IMR-90 (cell line): ENCODE results near the gene PRKD1. TPM values are rescaled to one million over a fixed set of nuclear protein-coding genes. Genes with fewer than 3 reads are reported as not detected.

Experiments
- ATAC-seq: fragments of 200-7000 bp; cut with Tn5 transposase; 2 replicates; pipeline ENCODE4 v1.9.1; 2020; ENCODE audit warnings: low read depth, mild to moderate bottlenecking, moderate library complexity
- BruUV-seq: library from RNA; stranded (reverse); fragments of 400-500 nt; replicated peaks from 2 replicates; lab custom pipeline; 2021; lab: Mats Ljungman, UMichigan
- CTCF ChIA-PET: fragments of 300-600 bp; formaldehyde crosslinking; extraction: SDS; loops from one replicate; lab custom pipeline; 2021; ENCODE audit warnings: antibody characterized with exemption; lab: Yijun Ruan, JAX
- POLR2A ChIA-PET: fragments of 300-600 bp; sonication (Branson Sonifier 250); formaldehyde crosslinking; loops from one replicate; lab custom pipeline; 2022; ENCODE audit warnings: antibody characterized with exemption; ENCODE audit not compliant: unreplicated experiment; lab: Charles Lee
- DNase-seq: peaks from one replicate; pipeline ENCODE4 v3.0.0; 2013
- H2AFZ ChIP-seq: replicated peaks from 2 replicates; pipeline ENCODE3; 2013; ENCODE audit warnings: low read length, mild to moderate bottlenecking; ENCODE audit not compliant: poor library complexity
- H2AK5ac ChIP-seq: 2 replicates; pipeline ENCODE4 v1.6.1; 2013; ENCODE audit warnings: low read depth, low read length, inconsistent platforms
- H2AK9ac ChIP-seq: replicated peaks from 2 replicates; pipeline ENCODE3; 2013; ENCODE audit warnings: mild to moderate bottlenecking, low read depth, low read length, moderate library complexity; ENCODE audit not compliant: poor library complexity
- H2BK120ac ChIP-seq: 2 replicates; pipeline ENCODE4 v1.6.1; 2013; ENCODE audit warnings: low read depth, low read length, inconsistent platforms
- H2BK15ac ChIP-seq: 3 replicates; pipeline ENCODE4 v1.6.1; 2013; ENCODE audit warnings: low read depth, low read length, inconsistent platforms
- H2BK20ac ChIP-seq: 2 replicates; pipeline ENCODE4 v1.6.1; 2013; ENCODE audit warnings: low read depth, mild to moderate bottlenecking, inconsistent platforms, low read length, moderate library complexity
- H2BK5ac ChIP-seq: 2 replicates; pipeline ENCODE4 v1.6.1; 2013; ENCODE audit warnings: mild to moderate bottlenecking, low read depth, low read length, inconsistent platforms; ENCODE audit not compliant: poor library complexity, severe bottlenecking
- H3K14ac ChIP-seq: replicated peaks from 2 replicates; pipeline ENCODE4 v1.6.1; 2013; ENCODE audit warnings: low read depth, low read length, inconsistent platforms
- H3K18ac ChIP-seq: 2 replicates; pipeline ENCODE4 v1.6.1; 2013; ENCODE audit warnings: low read depth, low read length, control low read depth
- H3K23ac ChIP-seq: 2 replicates; pipeline ENCODE4 v1.6.1; 2013; ENCODE audit warnings: low read depth, low read length, inconsistent platforms
- H3K27ac ChIP-seq: 2 replicates; pipeline ENCODE4 v1.5.1; 2013; ENCODE audit warnings: mild to moderate bottlenecking, control low read depth, low read length; ENCODE audit not compliant: insufficient read depth
- H3K27me3 ChIP-seq: 2 replicates; pipeline ENCODE4 v1.6.1; 2013; ENCODE audit warnings: low read length; ENCODE audit not compliant: control insufficient read depth, insufficient read depth
- H3K36me3 ChIP-seq: 2 replicates; pipeline ENCODE4 v1.6.1; 2013; ENCODE audit warnings: low read length, mixed read lengths; ENCODE audit not compliant: control insufficient read depth, insufficient read depth
- H3K4ac ChIP-seq: 2 replicates; pipeline ENCODE4 v1.6.1; 2013; ENCODE audit warnings: low read depth, low read length, inconsistent platforms
- H3K4me1 ChIP-seq: 2 replicates; pipeline ENCODE4 v1.6.1; 2013; ENCODE audit warnings: low read length, mixed read lengths; ENCODE audit not compliant: control insufficient read depth, insufficient read depth
- H3K4me2 ChIP-seq: 2 replicates; pipeline ENCODE4 v1.6.1; 2013; ENCODE audit warnings: low read depth, mild to moderate bottlenecking, control low read depth, low read length, moderate library complexity
- H3K4me3 ChIP-seq: 2 replicates; pipeline ENCODE4 v1.5.1; 2013; ENCODE audit warnings: low read depth, mild to moderate bottlenecking, control low read depth, low read length, moderate library complexity; ENCODE audit not compliant: insufficient read depth
- H3K56ac ChIP-seq: 2 replicates; pipeline ENCODE4 v1.6.1; 2013; ENCODE audit warnings: low read length, inconsistent platforms; ENCODE audit not compliant: insufficient read depth; ENCODE audit errors: extremely low read depth
- H3K79me1 ChIP-seq, 2 experiments: 2 replicates each; pipeline ENCODE4 v1.6.1; 2013; ENCODE audit warnings: low read length in 2 of 2, inconsistent platforms in 1 of 2, low read depth in 1 of 2
- H3K9ac ChIP-seq: 2 replicates; pipeline ENCODE4 v1.6.1; 2013; ENCODE audit warnings: low read depth, low read length, control low read depth
- H3K9me1 ChIP-seq: 2 replicates; pipeline ENCODE4 v1.6.1; 2013; ENCODE audit warnings: low read length, inconsistent platforms; ENCODE audit not compliant: insufficient read depth
- H3K9me3 ChIP-seq: 2 replicates; pipeline ENCODE4 v1.6.1; 2013; ENCODE audit warnings: low read length; ENCODE audit not compliant: control insufficient read depth, insufficient read depth
- H4K20me1 ChIP-seq: 2 replicates; pipeline ENCODE4 v1.6.1; 2013; ENCODE audit warnings: low read length, inconsistent platforms; ENCODE audit not compliant: insufficient read depth
- H4K5ac ChIP-seq: 2 replicates; pipeline ENCODE4 v1.6.1; 2013; ENCODE audit warnings: mild to moderate bottlenecking, low read depth, low read length, control low read depth
- H4K8ac ChIP-seq, 2 experiments: 2 replicates each; pipeline ENCODE4 v1.6.1; 2013; ENCODE audit warnings: low read depth in 2 of 2, low read length in 2 of 2, control low read depth in 1 of 2, inconsistent platforms in 1 of 2
- H4K91ac ChIP-seq: 2 replicates; pipeline ENCODE4 v1.6.1; 2013; ENCODE audit warnings: low read depth, low read length, inconsistent platforms; ENCODE audit not compliant: insufficient read depth
- BHLHE40 ChIP-seq: fragments of 150-350 bp; IDR thresholded peaks from 2 replicates; pipeline ENCODE4 v1.6.1; 2016; ENCODE audit warnings: mild to moderate bottlenecking, low read depth, low read length
- CEBPB ChIP-seq: IDR thresholded peaks from 2 replicates; pipeline ENCODE4 v1.6.1; 2012; ENCODE audit warnings: low read depth, low read length, improper control_type of control experiment
- POLR2A ChIP-seq: IDR thresholded peaks from 2 replicates; pipeline ENCODE4 v1.6.1; 2012; ENCODE audit warnings: mild to moderate bottlenecking, low read depth, low read length
- RAD21 ChIP-seq: IDR thresholded peaks from 2 replicates; pipeline ENCODE4 v1.6.1; 2012; ENCODE audit warnings: low read length, improper control_type of control experiment
- RCOR1 ChIP-seq: IDR thresholded peaks from 2 replicates; pipeline ENCODE4 v1.6.1; 2012; ENCODE audit warnings: mild to moderate bottlenecking, low read length, improper control_type of control experiment; ENCODE audit not compliant: insufficient replicate concordance
- WGBS, 2 experiments: methylation state at CpG; one replicate each; pipeline versions ENCODE4 v1.1.5 to v1.1.7; 2013; ENCODE audit warnings: missing lambda C conversion rate in 2 of 2; ENCODE audit not compliant: insufficient read length in 1 of 2; ENCODE audit errors: extremely low coverage in 2 of 2; 5-methylcytosine and 5-hydroxymethylcytosine counted together
- dilution Hi-C: fragments of 300-500 bp; cut with HindIII; formaldehyde crosslinking; loops from one replicate; pipeline ENCODE4 v1.14.3; 2018; ENCODE audit warnings: low sequenced_read_pairs; ENCODE audit not compliant: unreplicated experiment
- in situ Hi-C: fragments of 300-500 bp; cut with MboI; formaldehyde crosslinking; loops from 3 replicates; pipeline ENCODE4 v1.14.3; 2019; ENCODE audit warnings: low sequenced_read_pairs, inconsistent platforms, mixed read lengths
- intact Hi-C: fragments of 100-400 bp; cut with micrococcal nuclease; formaldehyde crosslinking; loops from 2 replicates; pipeline ENCODE4 v1.10.0; 2022
- polyA plus RNA-seq, 3 experiments: library from polyadenylated mRNA; depleted of rRNA; stranded (reverse); fragments of >200 nt; gene quantifications; 2 replicates each; pipeline ENCODE4 v1.2.3, GENCODE V29; 2012; ENCODE audit warnings: low replicate concordance in 1 of 3
- total RNA-seq: library from RNA; depleted of rRNA; stranded (reverse); fragments of >200 nt; gene quantifications from 2 replicates; pipeline ENCODE4 v1.2.3, GENCODE V29; 2012
- TF ChIP-seq, protein P1 (sequence below): conservative IDR thresholded peaks from 2 replicates; pipeline ENCODE4 v1.5.1; 2012; ENCODE audit warnings: mild to moderate bottlenecking, low read depth, low read length, improper control_type of control experiment
- TF ChIP-seq, protein P2 (sequence below): fragments of 150-350 bp; IDR thresholded peaks from 2 replicates; pipeline ENCODE4 v1.6.1; 2017; ENCODE audit warnings: mild to moderate bottlenecking, antibody characterized with exemption, low read length, low read depth

Gene PRKD1
- total and polyA plus RNA-seq, 2 of the 4 experiments (the other 2 are of a cell fraction), result 12.9 to 14.2 TPM

DNA sequence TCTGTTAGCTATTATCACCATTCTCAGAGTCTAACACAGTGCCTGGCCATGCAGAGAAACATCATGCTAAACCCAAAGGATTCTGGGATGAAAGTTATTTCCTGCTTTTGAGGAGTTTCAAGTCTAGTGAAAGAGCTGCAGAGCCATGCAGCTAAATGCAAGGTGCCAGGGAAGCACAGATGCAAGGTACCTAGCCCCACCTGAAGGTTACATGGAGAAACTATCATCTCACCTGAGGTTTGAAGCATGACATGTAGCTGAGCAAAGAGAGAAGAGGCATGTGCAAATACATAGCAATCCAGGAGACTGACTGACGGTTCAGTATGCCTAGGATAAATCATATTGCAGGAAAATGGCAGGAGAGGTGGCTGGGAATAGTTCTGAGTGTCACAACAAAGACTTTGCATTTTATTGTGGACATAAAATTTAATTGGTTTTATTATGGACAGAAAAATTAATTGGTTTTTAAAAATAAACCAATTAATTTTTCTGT lies 170.4 kb downstream of the PRKD1 start:
- Histone ChIP-seq H3K36me3 (no peaks in the 10 kb centered on the region), H3K9ac (no peak overlapping the region), H3K56ac (no peak overlapping the region), H3K9me3 (no peaks in the 10 kb centered on the region), H3K4me3 (no peak overlapping the region), H4K20me1 (peaks cover 3% of the 10 kb centered on the region; the same call in 1 of the 2 replicates), H3K14ac (no peak overlapping the region), H3K4me2 (no peak overlapping the region), H4K91ac (no peak overlapping the region), H3K18ac (no peak overlapping the region), H2BK5ac (no peak overlapping the region), H2BK120ac (no peak overlapping the region), H3K23ac (no peak overlapping the region), H3K9me1 (peaks cover 5% of the 10 kb centered on the region; the same call in 1 of the 2 replicates), H2BK20ac (no peak overlapping the region), H3K4ac (no peak overlapping the region), H3K27me3 (no peaks in the 10 kb centered on the region), H3K4me1 (peaks cover 5% of the 10 kb centered on the region), H2AK5ac (no peak overlapping the region), H3K79me1 (peaks cover 22 to 24% of the 10 kb centered on the region in 2 experiments), H2AK9ac (no peak overlapping the region), H4K5ac (no peak overlapping the region), H2AFZ (no peak overlapping the region), H2BK15ac (no peak overlapping the region), H4K8ac (no peak overlapping the region), H3K27ac (no peak overlapping the region)
- POLR2A ChIA-PET, result no interaction called here
- intact Hi-C loops, result no loop called here
- ATAC-seq (no peak), DNase-seq (no peak)
- BruUV-seq, result no TSS peak
- dilution Hi-C loops, result no loop called here
- in situ Hi-C loops, result no loop called here
- CTCF ChIA-PET, result no interaction called here
- WGBS, 2 experiments, result no CpG with 5 or more reads among the region's 1 CpG
- TF ChIP-seq, protein P1, sequence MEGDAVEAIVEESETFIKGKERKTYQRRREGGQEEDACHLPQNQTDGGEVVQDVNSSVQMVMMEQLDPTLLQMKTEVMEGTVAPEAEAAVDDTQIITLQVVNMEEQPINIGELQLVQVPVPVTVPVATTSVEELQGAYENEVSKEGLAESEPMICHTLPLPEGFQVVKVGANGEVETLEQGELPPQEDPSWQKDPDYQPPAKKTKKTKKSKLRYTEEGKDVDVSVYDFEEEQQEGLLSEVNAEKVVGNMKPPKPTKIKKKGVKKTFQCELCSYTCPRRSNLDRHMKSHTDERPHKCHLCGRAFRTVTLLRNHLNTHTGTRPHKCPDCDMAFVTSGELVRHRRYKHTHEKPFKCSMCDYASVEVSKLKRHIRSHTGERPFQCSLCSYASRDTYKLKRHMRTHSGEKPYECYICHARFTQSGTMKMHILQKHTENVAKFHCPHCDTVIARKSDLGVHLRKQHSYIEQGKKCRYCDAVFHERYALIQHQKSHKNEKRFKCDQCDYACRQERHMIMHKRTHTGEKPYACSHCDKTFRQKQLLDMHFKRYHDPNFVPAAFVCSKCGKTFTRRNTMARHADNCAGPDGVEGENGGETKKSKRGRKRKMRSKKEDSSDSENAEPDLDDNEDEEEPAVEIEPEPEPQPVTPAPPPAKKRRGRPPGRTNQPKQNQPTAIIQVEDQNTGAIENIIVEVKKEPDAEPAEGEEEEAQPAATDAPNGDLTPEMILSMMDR, result no peak
- TF ChIP-seq, protein P2, sequence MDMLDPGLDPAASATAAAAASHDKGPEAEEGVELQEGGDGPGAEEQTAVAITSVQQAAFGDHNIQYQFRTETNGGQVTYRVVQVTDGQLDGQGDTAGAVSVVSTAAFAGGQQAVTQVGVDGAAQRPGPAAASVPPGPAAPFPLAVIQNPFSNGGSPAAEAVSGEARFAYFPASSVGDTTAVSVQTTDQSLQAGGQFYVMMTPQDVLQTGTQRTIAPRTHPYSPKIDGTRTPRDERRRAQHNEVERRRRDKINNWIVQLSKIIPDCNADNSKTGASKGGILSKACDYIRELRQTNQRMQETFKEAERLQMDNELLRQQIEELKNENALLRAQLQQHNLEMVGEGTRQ, result no peak
- no peak for TF ChIP-seq CEBPB
- no peak for TF ChIP-seq BHLHE40
- no peak for TF ChIP-seq RCOR1
- no peak for TF ChIP-seq POLR2A
- no peak for TF ChIP-seq RAD21
